DOHH2 (cell line): ENCODE results near the gene CANT1.

Experiments
- H3F3A ChIP-seq: fragments of 200-600 bp; sonication (generic), shearing (Covaris generic); 2 replicates; pipeline ENCODE4 v1.6.0; 2016; ENCODE audit warnings: antibody characterized with exemption, mild to moderate bottlenecking; ENCODE audit not compliant: control insufficient read depth, insufficient read depth
- H3K27ac ChIP-seq: fragments of 200-600 bp; sonication (generic); 2 replicates; pipeline ENCODE4 v1.5.1; 2014; ENCODE audit warnings: low read depth, mild to moderate bottlenecking, low read length, moderate library complexity
- H3K27me3 ChIP-seq: fragments of 200-600 bp; sonication (generic); 2 replicates; pipeline ENCODE4 v1.6.1; 2014; ENCODE audit warnings: mild to moderate bottlenecking, low read length, mixed read lengths; ENCODE audit not compliant: control insufficient read depth
- H3K36me3 ChIP-seq: fragments of 200-600 bp; sonication (generic); 2 replicates; pipeline ENCODE4 v1.6.1; 2014; ENCODE audit warnings: mild to moderate bottlenecking, low read length, moderate library complexity, mixed read lengths; ENCODE audit not compliant: control insufficient read depth
- H3K4me1 ChIP-seq: fragments of 200-600 bp; sonication (generic); 2 replicates; pipeline ENCODE4 v1.6.1; 2014; ENCODE audit warnings: mild to moderate bottlenecking, low read length, mixed read lengths; ENCODE audit not compliant: control insufficient read depth
- H3K4me2 ChIP-seq: fragments of 200-600 bp; sonication (generic); 2 replicates; pipeline ENCODE4 v1.6.0; 2014; ENCODE audit warnings: mild to moderate bottlenecking, low read length, moderate library complexity
- H3K4me3 ChIP-seq: fragments of 200-600 bp; sonication (generic); 2 replicates; pipeline ENCODE4 v1.5.1; 2014; ENCODE audit warnings: mild to moderate bottlenecking, low read length, mixed read lengths
- H3K79me2 ChIP-seq: fragments of 200-600 bp; sonication (generic); 2 replicates; pipeline ENCODE4 v1.6.1; 2014; ENCODE audit warnings: mild to moderate bottlenecking, low read length, mixed read lengths; ENCODE audit not compliant: control insufficient read depth
- H3K9me2 ChIP-seq: fragments of 200-600 bp; sonication (generic); replicated peaks from 2 replicates; pipeline ENCODE4 v1.6.1; 2014; ENCODE audit warnings: mild to moderate bottlenecking, low read length, mixed read lengths; ENCODE audit not compliant: control insufficient read depth
- H3K9me3 ChIP-seq: fragments of 200-600 bp; sonication (generic); 2 replicates; pipeline ENCODE4 v1.6.1; 2014; ENCODE audit warnings: antibody characterized with exemption, low read length, mixed read lengths; ENCODE audit not compliant: control insufficient read depth, insufficient read depth
- H4K20me1 ChIP-seq: fragments of 200-600 bp; sonication (generic); 2 replicates; pipeline ENCODE4 v1.6.0; 2014; ENCODE audit warnings: low read depth, mild to moderate bottlenecking, antibody characterized with exemption, low read length, moderate library complexity; ENCODE audit not compliant: control insufficient read depth, insufficient read depth
- EZH2phosphoT487 ChIP-seq: fragments of 200-600 bp; sonication (generic); IDR thresholded peaks from 2 replicates; pipeline ENCODE4 v1.6.1; 2017; ENCODE audit warnings: borderline replicate concordance, mild to moderate bottlenecking, antibody characterized with exemption, low read length, moderate library complexity, mixed read lengths
- TF ChIP-seq, protein P1 (sequence below): fragments of 200-600 bp; sonication (generic); IDR thresholded peaks from one replicate; pipeline ENCODE4 v1.5.1; 2014; ENCODE audit warnings: antibody characterized with exemption, mild to moderate bottlenecking, low read depth, low read length; ENCODE audit not compliant: poor library complexity, severe bottlenecking

Gene CANT1

DNA sequence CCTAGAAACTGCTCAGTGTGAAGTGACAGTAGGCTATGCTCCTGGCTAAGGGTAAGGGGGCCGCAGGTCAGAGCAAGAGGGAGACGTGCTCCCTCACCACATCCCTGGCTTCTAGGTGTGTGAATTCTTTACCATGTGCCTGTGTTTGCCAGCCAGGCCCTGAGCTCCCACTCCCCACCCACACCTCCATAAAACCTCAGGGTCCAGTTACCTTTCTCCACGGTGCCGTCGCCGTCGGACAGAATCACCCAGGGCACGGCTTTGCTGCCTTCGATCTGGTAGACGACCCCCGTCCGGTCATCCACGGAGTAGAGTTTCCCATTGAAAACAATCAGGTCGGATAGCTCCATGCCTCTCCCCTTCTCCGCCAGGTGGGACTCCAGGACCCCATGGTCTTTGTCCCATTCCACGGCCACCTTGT lies 12.8 kb downstream of the CANT1 start:
- TF ChIP-seq, protein P1, sequence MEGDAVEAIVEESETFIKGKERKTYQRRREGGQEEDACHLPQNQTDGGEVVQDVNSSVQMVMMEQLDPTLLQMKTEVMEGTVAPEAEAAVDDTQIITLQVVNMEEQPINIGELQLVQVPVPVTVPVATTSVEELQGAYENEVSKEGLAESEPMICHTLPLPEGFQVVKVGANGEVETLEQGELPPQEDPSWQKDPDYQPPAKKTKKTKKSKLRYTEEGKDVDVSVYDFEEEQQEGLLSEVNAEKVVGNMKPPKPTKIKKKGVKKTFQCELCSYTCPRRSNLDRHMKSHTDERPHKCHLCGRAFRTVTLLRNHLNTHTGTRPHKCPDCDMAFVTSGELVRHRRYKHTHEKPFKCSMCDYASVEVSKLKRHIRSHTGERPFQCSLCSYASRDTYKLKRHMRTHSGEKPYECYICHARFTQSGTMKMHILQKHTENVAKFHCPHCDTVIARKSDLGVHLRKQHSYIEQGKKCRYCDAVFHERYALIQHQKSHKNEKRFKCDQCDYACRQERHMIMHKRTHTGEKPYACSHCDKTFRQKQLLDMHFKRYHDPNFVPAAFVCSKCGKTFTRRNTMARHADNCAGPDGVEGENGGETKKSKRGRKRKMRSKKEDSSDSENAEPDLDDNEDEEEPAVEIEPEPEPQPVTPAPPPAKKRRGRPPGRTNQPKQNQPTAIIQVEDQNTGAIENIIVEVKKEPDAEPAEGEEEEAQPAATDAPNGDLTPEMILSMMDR: no peak
- TF ChIP-seq EZH2phosphoT487: no peak
- H3K4me3 ChIP-seq: no peak overlapping the region
- no peaks in the 10 kb centered on the region for H3K4me1 ChIP-seq
- H3K27me3 ChIP-seq: no peaks in the 10 kb centered on the region
- no peak overlapping the region for H3K4me2 ChIP-seq
- no peaks in the 10 kb centered on the region for H3K9me3 ChIP-seq
- no peaks in the 10 kb centered on the region for H3K9me2 ChIP-seq
- H3K36me3 ChIP-seq: peaks cover 44% of the 10 kb centered on the region
- no peak overlapping the region for H3K27ac ChIP-seq
- peaks cover 21% of the 10 kb centered on the region for H3K79me2 ChIP-seq
- no peaks in the 10 kb centered on the region for H3F3A ChIP-seq
- H4K20me1 ChIP-seq: peaks cover 4% of the 10 kb centered on the region; the same call in 1 of the 2 replicates

DNA sequence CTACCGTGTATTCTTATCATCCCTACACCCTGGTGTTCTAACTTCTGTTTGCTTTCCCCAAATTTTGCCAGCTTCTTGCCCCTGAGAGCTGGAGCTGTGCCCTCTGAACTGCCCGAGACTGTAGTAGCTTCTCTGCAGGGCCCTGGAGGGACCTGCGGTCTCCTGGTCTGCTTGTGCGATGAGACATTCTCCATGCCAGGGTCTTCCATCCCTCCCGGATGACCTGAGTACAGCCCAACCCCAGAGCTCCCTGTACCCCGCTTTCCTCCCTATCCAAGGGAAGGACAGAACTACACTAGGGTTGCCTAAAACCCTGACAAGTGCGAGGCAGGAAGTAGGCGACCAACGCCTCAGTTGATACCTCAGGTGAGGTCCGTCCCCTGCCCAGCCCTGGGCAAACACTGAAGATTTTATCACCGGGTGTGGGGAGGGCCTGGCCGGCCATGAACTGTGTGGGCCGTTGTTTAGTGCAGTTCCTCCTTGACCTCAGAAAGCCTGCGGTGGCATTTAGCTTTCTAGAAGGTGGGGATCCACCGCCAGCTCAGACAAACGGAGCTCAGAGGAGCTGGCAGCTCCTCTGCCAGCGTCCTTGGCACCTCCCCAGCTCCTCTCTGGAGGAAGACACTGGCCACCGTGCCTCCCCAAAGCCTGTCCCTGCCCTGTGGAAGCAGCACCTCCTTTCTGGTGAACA lies 13.7 kb downstream of the CANT1 start:
- H3K36me3 ChIP-seq: peaks cover 53% of the 10 kb centered on the region
- H3K9me2 ChIP-seq: no peaks in the 10 kb centered on the region
- H3K79me2 ChIP-seq: peaks cover 12% of the 10 kb centered on the region
- TF ChIP-seq, protein P1: no peak
- TF ChIP-seq EZH2phosphoT487: no peak
- H3K9me3 ChIP-seq: no peaks in the 10 kb centered on the region
- H4K20me1 ChIP-seq: peaks cover 4% of the 10 kb centered on the region; the same call in 1 of the 2 replicates
- no peaks in the 10 kb centered on the region for H3K27me3 ChIP-seq
- H3K4me1 ChIP-seq: no peaks in the 10 kb centered on the region
- no peak overlapping the region for H3K27ac ChIP-seq
- H3F3A ChIP-seq: no peaks in the 10 kb centered on the region
- no peak overlapping the region for H3K4me2 ChIP-seq
- H3K4me3 ChIP-seq: no peak overlapping the region

DNA sequence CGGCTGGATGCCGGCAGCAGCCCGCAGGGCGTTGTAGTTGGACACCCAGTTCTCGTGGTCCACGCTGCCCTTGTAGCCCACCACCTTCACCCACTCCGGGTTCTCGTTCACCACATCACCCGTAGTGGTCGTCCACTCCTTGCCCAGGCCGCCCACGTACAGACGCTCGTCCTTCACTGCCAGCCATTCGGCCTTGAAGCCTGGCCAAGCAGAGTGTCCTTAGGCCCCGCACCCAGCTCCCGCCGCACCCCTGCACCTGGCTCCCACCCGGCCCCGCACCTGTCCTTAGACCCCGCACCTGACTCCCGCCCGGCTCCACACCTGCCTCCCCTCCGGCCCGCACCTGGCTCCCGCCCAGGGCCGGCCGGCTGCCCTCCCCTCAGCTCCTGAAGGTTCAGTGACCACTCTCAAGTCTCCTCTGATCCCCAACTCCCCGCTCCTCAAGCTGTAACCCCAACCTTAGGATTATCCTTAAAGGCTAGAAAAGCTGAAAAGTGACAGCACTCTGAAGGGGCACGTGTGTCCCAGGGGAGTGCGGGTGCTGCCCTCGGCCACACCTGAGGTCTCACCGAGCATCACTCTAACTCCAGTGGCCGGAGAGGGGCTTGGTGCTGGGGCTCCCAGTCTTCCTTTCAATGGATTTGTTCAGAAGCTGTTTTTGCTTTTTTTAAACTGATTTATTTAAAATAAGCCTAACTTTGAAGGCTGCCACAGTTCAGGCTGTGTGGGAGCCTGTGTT lies 14.4 kb downstream of the CANT1 start:
- H3K9me3 ChIP-seq: no peaks in the 10 kb centered on the region
- no peak overlapping the region for H3K27ac ChIP-seq
- peaks cover 4% of the 10 kb centered on the region; the same call in 1 of the 2 replicates for H4K20me1 ChIP-seq
- H3K36me3 ChIP-seq: peaks cover 60% of the 10 kb centered on the region
- no peaks in the 10 kb centered on the region for H3K27me3 ChIP-seq
- no peaks in the 10 kb centered on the region for H3F3A ChIP-seq
- TF ChIP-seq, protein P1: no peak
- TF ChIP-seq EZH2phosphoT487: no peak
- no peaks in the 10 kb centered on the region for H3K4me1 ChIP-seq
- no peak overlapping the region for H3K4me2 ChIP-seq
- peaks cover 5% of the 10 kb centered on the region for H3K79me2 ChIP-seq
- no peaks in the 10 kb centered on the region for H3K9me2 ChIP-seq
- no peak overlapping the region for H3K4me3 ChIP-seq
